Left cardiac atrium (tissue), 4 donors: Measurements from ENCODE around the gene CHCHD4. TPM values are rescaled to one million over a fixed set of nuclear protein-coding genes. Genes with fewer than 3 reads are reported as not detected.
"Not testable (repeated sequence)": the region's sequence is repeated elsewhere in the genome, so short reads cannot be mapped to it uniquely, and the experiment has no call there.

ENCODE experiments used
- ATAC-seq, 2 donors: fragments of 200-7000 bp; cut with Tn5 transposase; one replicate each; pipeline ENCODE4 v1.9.1; 2020; ENCODE audit warnings: mild to moderate bottlenecking in 2 of 2, moderate library complexity in 2 of 2
- DNase-seq: peaks from one replicate; pipeline ENCODE4 v3.0.0-alpha.2; 2020
- intact Hi-C, 2 donors: fragments of 100-400 bp; cut with DNase I; formaldehyde crosslinking; loops; one replicate each; pipeline versions ENCODE4 v1.14.1 to v1.15.1; 2022 to 2023
- total RNA-seq, 2 donors: library from RNA; stranded (reverse); fragmentation: NEBNext Ultra II Directional; extraction: Animal tissue kit (Norgen Biotek cat#: 25700); gene quantifications; one replicate each; pipeline ENCODE4 v1.2.1, GENCODE V29; 2021
- donor health status: DM: no; HTN: yes; CAD: no.
- donor health status: DM: no; HTN: yes; CAD: no; lungs with severe emphysema.
- donor health status: DM: yes; HTN: yes; CAD: no.
- donor health status: Dilated cardiomyopathy.

The CHCHD4 gene
- total RNA-seq, 2 donors from 2014 or later = 21.8 to 25.9 TPM

GRCh38 chr3:14126017-14126886, 1.6 kb upstream of the CHCHD4 start:
- DNase-seq (no peak), ATAC-seq (no peak)
- intact Hi-C loops = loop anchor here in 1 of 2 donors (5.0 to 10.0 kb wide), 2 partner anchors 51 to 231 kb away; partner anchors contain the start of genes LSM3 and XPC

DNA sequence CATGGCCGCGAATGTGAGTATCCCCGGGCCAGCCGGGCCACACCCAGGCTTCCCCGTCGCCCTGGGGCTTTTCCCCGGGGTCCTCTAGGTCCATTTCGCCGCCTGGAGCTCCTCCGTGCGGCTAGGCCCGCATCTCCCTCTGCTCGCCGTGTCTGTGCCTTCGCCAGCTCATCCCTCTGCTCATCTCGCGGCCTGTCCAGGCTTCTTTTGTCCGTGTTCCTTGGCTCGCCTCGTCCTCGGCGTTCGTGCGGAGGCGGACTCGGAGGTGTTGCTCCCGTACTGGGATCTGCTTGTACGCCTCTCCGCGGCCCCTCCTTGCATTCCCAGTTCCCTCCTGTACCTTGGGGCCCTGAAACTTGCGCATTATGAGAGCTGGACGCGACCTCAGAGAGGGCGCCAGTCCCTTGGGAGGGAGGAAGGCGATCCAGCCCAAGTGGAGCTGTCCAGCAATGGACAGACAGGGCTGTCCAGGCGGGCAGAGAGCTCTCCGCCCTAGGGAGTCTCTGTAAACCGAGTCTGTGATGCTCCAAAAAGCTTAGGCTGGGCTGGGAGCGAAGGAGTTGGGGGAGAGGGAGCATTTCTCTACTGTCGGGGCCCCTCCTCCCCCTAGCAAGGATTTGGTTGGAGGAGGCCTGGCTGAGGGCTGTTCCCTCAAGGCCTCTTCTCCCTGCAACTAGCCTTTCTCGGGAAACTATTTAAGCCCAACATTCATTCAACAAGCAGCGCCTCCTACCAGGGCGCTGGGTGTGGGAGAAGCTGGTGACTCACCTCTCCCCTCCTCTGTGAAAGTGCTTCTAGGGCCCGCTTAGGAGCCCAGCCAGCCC, 735 bp upstream of the CHCHD4 start:
- DNase-seq = peak; percentile 81
- intact Hi-C loops = loop anchor here in 1 of 2 donors (5.0 to 10.0 kb wide), 2 partner anchors 52 to 231 kb away; partner anchors contain the start of genes LSM3 and XPC
- ATAC-seq = peak; percentile 45 to 82

- intact Hi-C loops = loop anchor here in 1 of 2 donors (10.0 kb wide), 1 partner anchor 229 kb away; no protein-coding TSS in a partner anchor
- DNase-seq (peak; percentile 81), ATAC-seq (peak; percentile 46 to 51)
Measured at GRCh38 chr3:14124223-14124614, 451 bp downstream of the CHCHD4 start.

DNA sequence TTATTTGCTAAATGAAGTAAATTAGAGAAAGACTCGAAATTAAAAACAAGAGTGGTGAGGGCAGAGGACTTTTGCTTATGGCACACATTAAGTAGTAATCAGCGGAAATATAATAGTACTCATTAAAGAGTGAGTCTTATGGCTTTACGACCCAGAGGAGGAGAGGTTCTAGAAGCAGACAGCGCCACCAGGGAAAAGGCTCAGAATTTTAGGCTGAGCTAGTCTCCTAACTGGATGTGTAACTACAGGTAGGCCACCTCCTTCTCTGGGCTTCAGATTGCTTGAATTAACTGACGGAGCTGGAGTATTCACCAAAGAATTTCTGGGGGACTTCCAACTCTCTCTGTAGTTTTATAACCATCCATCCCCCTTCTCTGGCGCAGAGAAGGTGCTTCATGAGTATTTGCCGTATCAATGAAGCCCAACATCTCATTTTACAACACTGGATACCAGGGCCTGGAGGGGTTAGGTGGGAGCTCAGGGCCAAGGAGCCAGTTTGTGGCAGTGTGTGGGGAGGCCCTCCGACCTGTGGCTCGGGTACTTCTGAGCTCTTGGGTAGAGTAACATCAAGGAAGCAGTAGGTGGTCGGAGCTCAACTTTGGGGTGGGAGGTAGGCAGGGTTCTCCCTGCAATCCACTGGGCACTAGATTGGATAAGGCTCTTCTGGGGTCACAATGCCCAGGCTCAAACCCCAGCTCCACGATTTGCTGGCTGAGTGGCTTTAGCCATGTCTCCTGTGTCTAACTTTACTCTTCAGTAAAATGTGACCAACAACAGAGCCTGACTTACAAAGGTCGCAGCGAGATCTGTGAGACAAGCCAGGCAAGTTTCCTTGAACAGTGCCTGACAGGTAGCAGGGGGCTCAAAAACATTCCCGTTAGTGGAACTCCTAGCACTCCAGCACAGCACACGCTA, 1.1 kb downstream of the CHCHD4 start:
- intact Hi-C loops = loop anchor here in 1 of 2 donors (10.0 kb wide), 1 partner anchor 229 kb away; no protein-coding TSS in a partner anchor
- ATAC-seq (no peak), DNase-seq (no peak)

DNA sequence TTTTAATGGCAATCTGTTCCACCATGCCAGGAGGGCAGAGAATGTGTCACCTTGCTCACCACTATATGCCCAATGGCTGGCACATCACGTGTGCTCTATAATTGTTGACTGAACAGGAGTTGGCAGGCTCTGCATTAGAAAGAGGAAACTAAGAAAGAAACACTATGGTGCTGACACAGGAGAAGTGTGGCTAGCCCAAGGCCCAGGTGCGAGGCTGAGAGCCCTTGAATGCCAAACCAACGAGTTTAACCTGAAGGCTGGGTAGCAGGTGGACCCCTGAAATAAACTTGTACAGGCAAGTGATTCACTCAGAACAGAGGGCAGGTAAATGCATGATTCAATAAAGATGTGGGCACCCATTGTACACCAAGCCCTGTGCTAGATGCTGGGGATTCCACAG, 2.4 kb downstream of the CHCHD4 start:
- intact Hi-C loops = loop anchor here in 1 of 2 donors (10.0 kb wide), 1 partner anchor 228 kb away; no protein-coding TSS in a partner anchor
- no peak for ATAC-seq
- no peak for DNase-seq

GRCh38 chr3:14121859-14122258, 2.8 kb downstream of the CHCHD4 start:
- intact Hi-C loops = loop anchor here in 1 of 2 donors (10.0 kb wide), 1 partner anchor 227 kb away; no protein-coding TSS in a partner anchor
- no peak for ATAC-seq
- DNase-seq = no peak

- intact Hi-C loops = loop anchor here in 1 of 2 donors (10.0 kb wide), 1 partner anchor 226 kb away; no protein-coding TSS in a partner anchor
- DNase-seq, ATAC-seq: not testable (repeated sequence)
Measured at GRCh38 chr3:14120921-14121448, 3.7 kb downstream of the CHCHD4 start.

GRCh38 chr3:14120111-14120920, 4.4 kb downstream of the CHCHD4 start:
- ATAC-seq = no peak
- intact Hi-C loops = loop anchor here in 1 of 2 donors (10.0 kb wide), 1 partner anchor 226 kb away; no protein-coding TSS in a partner anchor
- no peak for DNase-seq

DNA sequence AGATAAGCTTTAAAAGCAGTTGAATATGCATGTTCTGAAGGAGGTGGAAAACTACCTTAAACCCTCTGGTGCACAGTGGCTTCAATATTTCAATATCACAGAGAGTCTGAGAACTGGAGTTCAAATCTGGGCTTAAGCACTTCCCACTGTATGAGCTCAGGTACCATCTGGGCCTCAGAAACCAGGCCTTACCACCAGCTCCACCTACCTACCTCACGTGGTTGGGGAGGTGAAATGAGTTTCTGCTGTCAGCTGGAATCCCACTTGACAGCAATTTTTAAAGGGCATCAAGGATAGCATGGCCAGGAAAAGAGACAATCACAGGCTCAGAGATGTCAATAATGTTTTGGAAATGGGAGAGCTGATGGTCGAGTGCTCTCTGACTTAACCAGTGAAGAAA, 5.0 kb downstream of the CHCHD4 start:
- intact Hi-C loops = loop anchor here in 1 of 2 donors (10.0 kb wide), 1 partner anchor 225 kb away; no protein-coding TSS in a partner anchor
- DNase-seq (no peak), ATAC-seq (no peak)

DNA sequence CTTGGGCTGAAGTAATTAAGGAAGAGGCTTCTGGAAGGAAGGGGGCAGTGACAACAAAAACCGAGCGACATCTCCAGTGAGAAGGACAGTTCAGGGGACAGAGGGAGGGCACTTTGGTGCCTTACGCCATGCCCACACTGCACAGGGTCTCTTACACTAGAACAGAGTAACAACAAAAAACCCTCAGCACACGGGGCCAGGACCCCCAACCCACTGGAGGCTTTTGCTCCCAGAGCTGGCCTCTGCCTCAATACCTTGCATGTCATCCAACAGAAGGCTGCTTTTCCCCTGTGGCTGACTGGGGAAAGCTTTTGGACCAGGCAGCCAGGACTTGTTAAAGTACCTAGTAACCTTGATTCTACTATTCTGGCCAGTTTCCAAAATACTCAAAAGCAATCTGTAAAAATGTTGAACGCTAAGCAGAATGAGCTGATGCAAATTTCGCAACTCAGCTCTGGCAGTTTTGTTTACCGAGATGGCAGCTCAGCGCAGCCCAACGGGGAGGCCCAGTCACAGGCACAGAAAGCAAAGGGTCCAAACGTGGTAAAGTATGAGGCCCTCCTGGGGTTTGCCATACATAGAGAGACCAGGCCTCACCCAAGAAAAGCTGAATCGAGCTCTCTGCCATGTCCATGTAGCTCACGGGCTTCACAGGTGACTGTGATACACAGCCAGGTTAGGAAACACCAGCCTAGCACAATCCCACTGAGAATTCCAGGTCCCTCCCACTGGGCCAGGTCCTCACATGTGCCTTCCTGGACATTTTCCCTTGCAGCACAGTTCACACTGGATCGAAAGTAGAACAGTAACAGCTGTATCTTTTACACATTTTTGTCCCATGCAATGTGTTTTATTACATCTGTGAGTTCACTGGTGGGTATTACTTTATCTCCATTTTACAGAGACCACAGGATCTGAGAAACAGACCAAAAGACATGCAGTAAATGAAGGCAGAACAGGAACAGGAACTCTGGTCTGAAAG, 6.0 kb downstream of the CHCHD4 start:
- intact Hi-C loops = no loop called here
- DNase-seq = no peak
- peak in 1 of 2 donors; percentile 53 for ATAC-seq

DNA sequence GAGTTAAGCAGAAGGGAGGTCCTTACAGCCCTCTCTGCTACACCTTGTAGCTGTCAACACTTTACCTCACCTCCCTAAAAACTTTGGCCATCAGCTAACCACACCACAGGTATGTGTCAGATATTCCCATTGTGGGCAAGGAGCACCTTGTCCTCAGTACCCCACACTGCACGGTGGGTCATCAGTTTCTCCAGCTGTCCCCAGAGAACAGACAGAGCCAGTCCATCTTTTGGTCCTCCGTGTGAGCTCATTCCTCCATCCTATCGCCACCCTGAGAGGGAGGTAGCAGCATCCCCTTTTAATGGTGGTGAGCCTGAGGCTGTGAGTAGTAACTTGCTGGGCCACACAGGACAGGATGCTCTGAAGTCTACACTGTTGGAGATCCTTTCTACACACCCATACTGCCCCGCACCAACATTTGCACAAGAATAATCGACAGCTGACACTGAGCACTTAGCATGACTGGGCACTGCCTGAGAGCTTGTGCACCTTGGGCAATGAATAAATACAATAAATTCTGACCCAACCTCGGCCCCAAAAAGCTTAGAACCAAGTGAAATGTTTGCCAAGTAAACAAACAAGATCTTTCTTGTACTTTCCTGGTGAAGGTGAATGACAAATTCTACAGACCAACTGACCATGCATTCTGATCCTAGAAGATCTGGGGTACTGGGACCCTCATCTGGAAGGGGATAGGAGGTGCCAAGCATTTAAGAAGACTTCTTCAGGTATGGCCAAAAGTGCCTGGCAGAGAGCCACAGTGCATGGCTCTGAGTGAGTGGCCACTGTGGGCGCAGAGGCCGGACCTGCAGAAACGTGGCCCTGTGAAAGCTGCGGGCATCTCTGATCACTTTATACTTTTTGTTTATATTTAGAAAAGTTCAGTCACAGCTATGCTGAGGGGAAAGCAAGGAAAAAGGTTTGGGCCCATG, 6.9 kb downstream of the CHCHD4 start:
- no peak for ATAC-seq
- intact Hi-C loops = no loop called here
- DNase-seq = no peak

- intact Hi-C loops = no loop called here
- DNase-seq (no peak), ATAC-seq (no peak)
Measured at GRCh38 chr3:14113965-14114635, 10.6 kb downstream of the CHCHD4 start.

DNA sequence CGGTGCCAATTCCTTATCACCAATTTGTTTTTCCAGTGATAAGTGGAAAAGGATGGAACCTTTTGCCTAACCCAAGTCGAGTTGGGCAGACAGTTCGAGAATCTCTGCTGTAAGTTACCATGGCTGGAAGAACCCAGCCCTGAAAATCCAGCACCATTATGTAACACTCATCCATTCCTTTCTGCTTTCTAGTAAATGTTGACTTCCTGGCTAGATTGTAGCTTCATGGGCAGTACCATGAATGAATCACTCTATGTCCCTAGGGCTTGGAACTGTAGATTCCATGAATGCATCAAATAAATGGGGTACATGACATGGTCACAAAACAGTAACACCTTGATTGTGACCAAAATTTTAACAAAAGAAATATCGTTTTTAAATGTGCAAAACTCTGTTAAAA, 14.0 kb downstream of the CHCHD4 start:
- ATAC-seq (no peak), DNase-seq (no peak)
- intact Hi-C loops = no loop called here

DNA sequence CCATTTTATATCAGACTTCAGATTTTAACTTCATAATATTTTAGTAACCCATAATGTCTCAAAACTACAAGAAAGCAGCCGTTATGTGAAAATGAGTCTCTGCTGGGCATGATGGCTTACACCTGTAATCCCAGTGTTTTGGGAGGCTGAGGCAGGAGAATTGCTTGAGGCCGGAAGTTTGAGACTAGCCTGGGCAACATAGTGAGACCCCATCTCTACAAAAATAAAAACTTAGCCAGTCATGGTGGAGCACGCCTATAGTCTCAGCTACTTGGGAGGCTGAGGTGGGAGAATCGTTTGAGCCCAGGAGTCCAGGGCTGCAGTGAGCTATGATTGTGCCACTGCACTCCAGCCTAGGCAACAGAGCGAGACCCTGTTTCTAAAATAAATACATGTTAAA, 14.8 kb downstream of the CHCHD4 start:
- DNase-seq, intact Hi-C loops, ATAC-seq: not testable (repeated sequence)
